MM.1S (cell line): Measurements from ENCODE around the gene HOXD4.

Source experiments
- DNase-seq: peaks from one replicate; pipeline ENCODE4 v3.0.0-alpha.2; 2015
- H2AFZ ChIP-seq: fragments of 300-600 bp; sonication (generic); 2 replicates; pipeline ENCODE4 v1.6.0; 2016; ENCODE audit warnings: antibody characterized with exemption, low read length
- H3F3A ChIP-seq: fragments of 300-600 bp; sonication (generic); 2 replicates; pipeline ENCODE4 v1.6.1; 2016; ENCODE audit warnings: mild to moderate bottlenecking, antibody characterized with exemption, low read length, moderate library complexity, mixed read lengths; ENCODE audit not compliant: insufficient read depth
- H3K27ac ChIP-seq: fragments of 300-600 bp; sonication (generic); 2 replicates; pipeline ENCODE4 v1.5.1; 2016; ENCODE audit warnings: mild to moderate bottlenecking, low read length
- H3K27me3 ChIP-seq: fragments of 300-600 bp; sonication (generic); replicated peaks from 2 replicates; pipeline ENCODE4 v1.6.0; 2016; ENCODE audit warnings: low read length; ENCODE audit not compliant: insufficient read depth
- H3K36me3 ChIP-seq: fragments of 300-600 bp; sonication (generic); replicated peaks from 2 replicates; pipeline ENCODE4 v1.6.1; 2016; ENCODE audit warnings: mild to moderate bottlenecking, low read length, mixed read lengths; ENCODE audit not compliant: insufficient read depth
- H3K4me1 ChIP-seq: fragments of 300-600 bp; sonication (generic); 2 replicates; pipeline ENCODE4 v1.6.1; 2016; ENCODE audit warnings: low read length, mixed read lengths
- H3K4me2 ChIP-seq: fragments of 300-600 bp; sonication (generic); 2 replicates; pipeline ENCODE4 v1.6.0; 2016; ENCODE audit warnings: low read depth, low read length
- H3K4me3 ChIP-seq: fragments of 300-600 bp; sonication (generic); 2 replicates; pipeline ENCODE4 v1.5.1; 2016; ENCODE audit warnings: low read length, mixed read lengths
- H3K79me2 ChIP-seq: fragments of 300-600 bp; sonication (generic); 2 replicates; pipeline ENCODE4 v1.6.1; 2016; ENCODE audit warnings: mixed run types, low read length, mixed read lengths
- H3K9ac ChIP-seq: fragments of 300-600 bp; sonication (generic); 2 replicates; pipeline ENCODE4 v1.6.1; 2016; ENCODE audit warnings: low read length, mixed read lengths
- H3K9me2 ChIP-seq: fragments of 300-600 bp; sonication (generic); replicated peaks from 2 replicates; pipeline ENCODE4 v1.6.1; 2016; ENCODE audit warnings: mild to moderate bottlenecking, low read length, mixed read lengths; ENCODE audit not compliant: insufficient read depth
- H3K9me3 ChIP-seq: fragments of 300-600 bp; sonication (generic); replicated peaks from 2 replicates; pipeline ENCODE4 v1.6.1; 2016; ENCODE audit warnings: mild to moderate bottlenecking, low read length, mixed read lengths; ENCODE audit not compliant: insufficient read depth
- H4K20me1 ChIP-seq: fragments of 300-600 bp; sonication (generic); 2 replicates; pipeline ENCODE4 v1.6.1; 2016; ENCODE audit warnings: mild to moderate bottlenecking, low read length, moderate library complexity, mixed read lengths; ENCODE audit not compliant: insufficient read depth
- EZH2 ChIP-seq: fragments of 300-600 bp; sonication (generic); optimal IDR thresholded peaks from 2 replicates; pipeline ENCODE3; 2017; ENCODE audit warnings: low read depth, mild to moderate bottlenecking, antibody characterized with exemption, low read length, mixed read lengths
- EZH2phosphoT487 ChIP-seq: fragments of 300-600 bp; sonication (generic); IDR thresholded peaks from 2 replicates; pipeline ENCODE4 v1.6.1; 2018; ENCODE audit warnings: antibody characterized with exemption, low read length
- TF ChIP-seq, protein P1 (sequence below): fragments of 300-600 bp; sonication (generic); IDR thresholded peaks from 2 replicates; pipeline ENCODE4 v1.5.1; 2016; ENCODE audit warnings: antibody characterized with exemption, low read length, mixed read lengths

Gene HOXD4

DNA sequence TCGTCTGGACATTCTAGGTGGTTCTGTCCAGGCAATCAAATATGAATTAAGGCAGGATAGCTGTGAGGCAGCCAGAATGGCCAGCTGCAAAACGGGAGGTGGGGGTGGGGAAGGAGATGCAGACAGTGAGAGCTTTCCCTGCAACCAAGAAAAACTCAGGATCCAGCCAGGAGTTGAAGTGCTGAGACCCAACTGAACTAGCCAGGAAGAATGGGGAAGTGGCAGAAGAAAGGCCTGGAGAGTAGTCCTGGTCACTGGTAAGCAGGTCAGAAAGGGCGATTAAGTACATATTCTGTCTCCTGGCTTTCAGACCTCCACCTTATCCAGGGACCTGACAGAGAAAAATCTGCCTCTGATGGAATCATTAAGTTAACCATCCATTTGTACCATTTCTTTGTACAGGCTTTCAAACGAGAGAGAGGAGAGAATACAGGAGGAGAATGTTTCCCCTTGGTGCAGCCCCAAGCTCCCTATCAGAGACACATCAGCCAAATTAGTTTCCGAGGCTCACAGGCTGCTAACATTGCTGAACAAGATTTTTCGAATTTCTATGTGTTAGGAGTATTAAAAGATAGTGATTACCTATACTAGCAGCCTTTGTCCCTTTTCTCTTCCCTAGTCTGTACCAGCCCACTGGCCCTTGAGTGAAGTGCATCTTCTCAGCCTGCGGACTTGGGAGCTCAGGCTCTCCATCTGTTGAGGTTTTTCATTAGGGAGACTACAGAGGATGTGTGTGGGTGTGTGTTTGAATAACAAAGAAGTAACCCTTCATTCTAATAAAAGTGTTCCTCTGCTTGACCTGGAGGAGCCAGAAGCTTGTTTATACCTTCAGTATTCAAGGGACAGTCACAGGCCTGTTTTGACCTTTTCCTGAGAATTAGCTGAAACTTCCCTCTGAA is 24.6 kb downstream of the HOXD4 start:
- no peak overlapping the region for H3K4me2 ChIP-seq
- H3K27me3 ChIP-seq, result no peaks in the 10 kb centered on the region

DNA sequence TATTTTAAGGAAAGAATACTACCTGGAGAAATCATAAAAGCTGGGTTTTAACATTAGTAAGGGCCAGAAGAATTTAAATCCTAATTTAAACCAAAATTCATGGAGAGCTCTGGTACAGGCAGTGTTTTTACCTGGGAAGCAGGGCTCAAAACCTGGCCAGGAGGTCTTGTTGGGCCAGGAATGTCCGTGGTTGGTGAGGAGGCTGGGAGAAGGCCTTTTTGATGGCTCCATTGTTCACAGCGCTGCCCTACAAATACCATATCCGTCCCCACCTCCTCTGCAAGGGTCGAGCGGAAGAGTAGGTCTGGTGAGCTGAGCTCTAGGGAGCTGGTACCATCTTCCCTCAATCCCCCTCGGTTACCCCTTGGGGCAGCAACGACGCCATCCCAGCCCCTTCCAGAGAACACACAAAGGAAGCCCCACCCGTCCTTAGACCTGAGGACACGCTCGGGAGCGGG is 26.3 kb downstream of the HOXD4 start:
- H3K27ac ChIP-seq, result no peak overlapping the region
- no peaks in the 10 kb centered on the region for H3K27me3 ChIP-seq
- no peak for DNase-seq
- H4K20me1 ChIP-seq, result no peaks in the 10 kb centered on the region
- peak overlapping the region; percentile 51; the same call in 1 of the 2 replicates for H2AFZ ChIP-seq
- TF ChIP-seq, protein P1, sequence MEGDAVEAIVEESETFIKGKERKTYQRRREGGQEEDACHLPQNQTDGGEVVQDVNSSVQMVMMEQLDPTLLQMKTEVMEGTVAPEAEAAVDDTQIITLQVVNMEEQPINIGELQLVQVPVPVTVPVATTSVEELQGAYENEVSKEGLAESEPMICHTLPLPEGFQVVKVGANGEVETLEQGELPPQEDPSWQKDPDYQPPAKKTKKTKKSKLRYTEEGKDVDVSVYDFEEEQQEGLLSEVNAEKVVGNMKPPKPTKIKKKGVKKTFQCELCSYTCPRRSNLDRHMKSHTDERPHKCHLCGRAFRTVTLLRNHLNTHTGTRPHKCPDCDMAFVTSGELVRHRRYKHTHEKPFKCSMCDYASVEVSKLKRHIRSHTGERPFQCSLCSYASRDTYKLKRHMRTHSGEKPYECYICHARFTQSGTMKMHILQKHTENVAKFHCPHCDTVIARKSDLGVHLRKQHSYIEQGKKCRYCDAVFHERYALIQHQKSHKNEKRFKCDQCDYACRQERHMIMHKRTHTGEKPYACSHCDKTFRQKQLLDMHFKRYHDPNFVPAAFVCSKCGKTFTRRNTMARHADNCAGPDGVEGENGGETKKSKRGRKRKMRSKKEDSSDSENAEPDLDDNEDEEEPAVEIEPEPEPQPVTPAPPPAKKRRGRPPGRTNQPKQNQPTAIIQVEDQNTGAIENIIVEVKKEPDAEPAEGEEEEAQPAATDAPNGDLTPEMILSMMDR, result no peak
- TF ChIP-seq EZH2 (no peak), EZH2phosphoT487 (no peak)
- H3K79me2 ChIP-seq, result no peaks in the 10 kb centered on the region
- H3K4me3 ChIP-seq, result peak overlapping the region; percentile 63
- H3F3A ChIP-seq, result no peaks in the 10 kb centered on the region
- H3K36me3 ChIP-seq, result no peaks in the 10 kb centered on the region
- H3K9me2 ChIP-seq, result no peaks in the 10 kb centered on the region
- H3K9ac ChIP-seq, result no peak overlapping the region
- peak overlapping the region; percentile 65 for H3K4me2 ChIP-seq
- no peaks in the 10 kb centered on the region for H3K9me3 ChIP-seq
- no peaks in the 10 kb centered on the region for H3K4me1 ChIP-seq

More for the DNA sequence above, 24.6 kb downstream of the HOXD4 start:
- TF ChIP-seq EZH2 (no peak), EZH2phosphoT487 (no peak)
- TF ChIP-seq, protein P1, result no peak
- no peaks in the 10 kb centered on the region for H3K4me1 ChIP-seq
- DNase-seq, result no peak
- no peaks in the 10 kb centered on the region for H3K79me2 ChIP-seq
- no peak overlapping the region for H3K27ac ChIP-seq
- H3F3A ChIP-seq, result no peaks in the 10 kb centered on the region
- no peak overlapping the region for H2AFZ ChIP-seq
- H3K9me2 ChIP-seq, result no peaks in the 10 kb centered on the region
- H3K9ac ChIP-seq, result no peak overlapping the region
- no peaks in the 10 kb centered on the region for H4K20me1 ChIP-seq
- no peak overlapping the region for H3K4me3 ChIP-seq
- H3K36me3 ChIP-seq, result no peaks in the 10 kb centered on the region
- H3K9me3 ChIP-seq, result no peaks in the 10 kb centered on the region

DNA sequence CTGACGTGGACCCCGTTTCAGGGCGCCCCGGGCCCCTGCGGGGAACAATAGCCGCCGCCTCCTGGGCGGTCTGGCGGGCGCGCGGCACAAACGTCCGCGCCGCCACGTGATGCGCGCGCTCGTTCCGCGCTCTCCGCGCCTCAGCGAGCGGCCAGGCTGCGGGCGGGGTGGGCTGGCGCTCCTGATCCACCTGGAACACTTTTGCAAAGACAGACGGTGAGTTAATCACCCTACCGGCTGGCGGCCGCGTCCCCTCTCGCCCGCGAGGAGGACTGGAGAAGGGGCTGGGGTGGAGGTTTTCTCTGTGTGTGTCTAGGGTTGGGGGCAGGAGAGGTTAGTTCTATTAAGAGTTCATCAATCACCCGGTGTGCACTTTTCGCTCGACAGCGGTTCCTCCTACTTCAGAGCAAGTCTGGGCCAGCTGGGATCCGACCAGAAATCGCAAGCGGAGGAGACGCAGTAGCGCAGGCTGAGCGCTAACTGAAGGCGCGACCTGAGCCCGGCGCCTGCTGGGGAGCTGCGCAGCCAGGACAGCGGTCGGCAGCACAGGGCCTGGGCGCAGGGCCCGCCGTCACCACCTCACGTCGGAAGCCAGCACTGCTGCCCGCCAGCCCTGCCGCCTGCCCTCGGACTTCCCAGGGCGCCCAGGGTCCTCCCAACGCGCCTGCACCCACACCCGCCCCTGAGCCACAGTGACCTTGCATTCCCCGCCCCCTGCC is 26.8 kb downstream of the HOXD4 start:
- Histone ChIP-seq H3F3A (no peaks in the 10 kb centered on the region), H3K9ac (no peak overlapping the region), H3K4me2 (peak overlapping the region; percentile 65), H3K9me2 (no peaks in the 10 kb centered on the region), H2AFZ (peak overlapping the region; percentile 58), H3K4me3 (peak overlapping the region; percentile 63), H3K79me2 (no peaks in the 10 kb centered on the region), H3K27ac (no peak overlapping the region), H3K27me3 (no peaks in the 10 kb centered on the region), H4K20me1 (no peaks in the 10 kb centered on the region), H3K4me1 (no peaks in the 10 kb centered on the region), H3K9me3 (no peaks in the 10 kb centered on the region), H3K36me3 (no peaks in the 10 kb centered on the region)
- TF ChIP-seq, protein P1, result no peak
- TF ChIP-seq EZH2phosphoT487 (no peak), EZH2 (no peak)
- DNase-seq, result peak; percentile 49
